Lower leg skin (tissue), 4 donors: ENCODE results near the gene VANGL2. TPM values are rescaled to one million over a fixed set of nuclear protein-coding genes. Genes with fewer than 3 reads are reported as not detected.

ENCODE experiments used
- DNase-seq, 2 donors: peaks; one replicate each; pipeline ENCODE4 v3.0.0-alpha.2; 2019; ENCODE audit warnings: low spot score in 2 of 2
- H3K4me3 ChIP-seq: fragments of 200-600 bp; sonication (generic); 2 replicates; pipeline ENCODE4 v1.5.1; 2017; ENCODE audit warnings: mild to moderate bottlenecking, low read depth; ENCODE audit not compliant: poor library complexity, severe bottlenecking
- POLR2A ChIP-seq, 2 donors: fragments of 450-650 bp; IDR thresholded peaks; one replicate each; pipeline ENCODE4 v1.6.1; 2016 to 2017; ENCODE audit warnings: antibody characterized with exemption in 2 of 2, mild to moderate bottlenecking in 1 of 2, moderate library complexity in 1 of 2
- WGBS, 2 donors: methylation state at CpG; one replicate each; pipeline ENCODE4 v1.1.5; 2018; 5-methylcytosine and 5-hydroxymethylcytosine counted together
- intact Hi-C: fragments of 100-400 bp; cut with DNase I; formaldehyde crosslinking; loops from one replicate; pipeline ENCODE4 v1.15.0; 2023; ENCODE audit warnings: low total_unique reads
- total RNA-seq, 4 donors: library from RNA; depleted of rRNA; stranded (reverse); fragments of >200 nt; gene quantifications; one replicate each; pipeline ENCODE4 v1.1.0, GENCODE V29; 2016
- TF ChIP-seq, protein P1 (sequence below), 3 donors: fragments of 450-650 bp; IDR thresholded peaks; one replicate each; pipeline ENCODE4 v1.5.1; 2016; ENCODE audit warnings: antibody characterized with exemption in 3 of 3, mild to moderate bottlenecking in 3 of 3, moderate library complexity in 2 of 3

Gene VANGL2
- total RNA-seq, 4 donors from 2014 or later, result 18.7 to 27.3 (median 24.4) TPM

DNA sequence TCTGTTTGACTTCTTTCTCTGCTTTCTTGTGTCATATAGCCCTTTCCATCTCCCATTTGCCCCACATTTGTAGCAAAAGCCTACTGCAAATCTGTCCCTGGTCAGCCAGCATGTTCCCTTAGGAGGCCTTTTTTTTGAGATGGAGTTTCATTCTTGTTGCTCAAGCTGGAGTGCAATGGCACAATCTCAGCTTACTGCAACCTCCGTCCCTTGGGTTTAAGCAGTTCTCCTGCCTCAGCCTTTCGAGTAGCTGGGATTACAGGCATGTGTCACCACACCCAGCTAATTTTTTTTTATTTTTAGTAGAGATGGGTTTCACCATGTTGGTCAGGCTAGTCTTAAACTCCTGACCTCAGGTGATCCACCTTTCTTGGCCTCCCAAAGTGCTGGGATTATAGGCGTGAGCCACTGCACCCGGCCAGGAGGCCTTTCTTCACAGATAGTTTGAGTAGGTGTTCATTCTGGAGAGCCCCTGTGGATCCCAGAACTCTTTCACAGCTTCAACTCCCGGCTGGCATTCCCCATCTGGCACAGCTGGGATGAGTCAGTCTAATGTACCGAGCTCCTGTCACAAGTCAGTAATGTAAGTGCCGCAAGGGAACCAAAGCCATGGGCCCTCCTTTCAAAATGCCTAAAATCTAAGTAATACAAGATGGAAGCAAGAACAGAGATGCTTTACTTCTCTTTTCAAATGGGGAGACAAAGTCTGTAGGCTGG lies 42.9 kb upstream of the VANGL2 start:
- TF ChIP-seq, protein P1, sequence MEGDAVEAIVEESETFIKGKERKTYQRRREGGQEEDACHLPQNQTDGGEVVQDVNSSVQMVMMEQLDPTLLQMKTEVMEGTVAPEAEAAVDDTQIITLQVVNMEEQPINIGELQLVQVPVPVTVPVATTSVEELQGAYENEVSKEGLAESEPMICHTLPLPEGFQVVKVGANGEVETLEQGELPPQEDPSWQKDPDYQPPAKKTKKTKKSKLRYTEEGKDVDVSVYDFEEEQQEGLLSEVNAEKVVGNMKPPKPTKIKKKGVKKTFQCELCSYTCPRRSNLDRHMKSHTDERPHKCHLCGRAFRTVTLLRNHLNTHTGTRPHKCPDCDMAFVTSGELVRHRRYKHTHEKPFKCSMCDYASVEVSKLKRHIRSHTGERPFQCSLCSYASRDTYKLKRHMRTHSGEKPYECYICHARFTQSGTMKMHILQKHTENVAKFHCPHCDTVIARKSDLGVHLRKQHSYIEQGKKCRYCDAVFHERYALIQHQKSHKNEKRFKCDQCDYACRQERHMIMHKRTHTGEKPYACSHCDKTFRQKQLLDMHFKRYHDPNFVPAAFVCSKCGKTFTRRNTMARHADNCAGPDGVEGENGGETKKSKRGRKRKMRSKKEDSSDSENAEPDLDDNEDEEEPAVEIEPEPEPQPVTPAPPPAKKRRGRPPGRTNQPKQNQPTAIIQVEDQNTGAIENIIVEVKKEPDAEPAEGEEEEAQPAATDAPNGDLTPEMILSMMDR (IDR thresholded peaks at IDR 0.05), result no peak
- TF ChIP-seq POLR2A (IDR thresholded peaks at IDR 0.05), result no peak
- intact Hi-C loops, result no loop called here
- DNase-seq, result peak in 1 of 2 donors; percentile 62
- no peak overlapping the region for H3K4me3 ChIP-seq
- 73 to 74% methylated on average over 7 of the region's 7 CpGs for WGBS, 2 donors

DNA sequence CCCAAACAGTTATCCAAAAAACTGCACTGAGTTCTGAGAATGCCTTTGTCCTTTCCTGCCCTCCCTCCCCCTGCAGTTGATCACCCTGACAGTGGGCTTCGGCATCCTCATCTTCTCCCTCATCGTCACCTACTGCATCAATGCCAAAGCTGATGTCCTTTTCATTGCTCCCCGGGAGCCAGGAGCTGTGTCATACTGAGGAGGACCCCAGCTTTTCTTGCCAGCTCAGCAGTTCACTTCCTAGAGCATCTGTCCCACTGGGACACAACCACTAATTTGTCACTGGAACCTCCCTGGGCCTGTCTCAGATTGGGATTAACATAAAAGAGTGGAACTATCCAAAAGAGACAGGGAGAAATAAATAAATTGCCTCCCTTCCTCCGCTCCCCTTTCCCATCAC lies 42.3 kb upstream of the VANGL2 start:
- TF ChIP-seq, protein P1 (IDR thresholded peaks at IDR 0.05), result no peak
- no peak for TF ChIP-seq POLR2A (IDR thresholded peaks at IDR 0.05)
- peak in 1 of 2 donors; percentile 70 for DNase-seq
- H3K4me3 ChIP-seq, result no peak overlapping the region
- WGBS, 2 donors, result 87 to 90% methylated on average over 4 of the region's 4 CpGs
- intact Hi-C loops, result no loop called here

DNA sequence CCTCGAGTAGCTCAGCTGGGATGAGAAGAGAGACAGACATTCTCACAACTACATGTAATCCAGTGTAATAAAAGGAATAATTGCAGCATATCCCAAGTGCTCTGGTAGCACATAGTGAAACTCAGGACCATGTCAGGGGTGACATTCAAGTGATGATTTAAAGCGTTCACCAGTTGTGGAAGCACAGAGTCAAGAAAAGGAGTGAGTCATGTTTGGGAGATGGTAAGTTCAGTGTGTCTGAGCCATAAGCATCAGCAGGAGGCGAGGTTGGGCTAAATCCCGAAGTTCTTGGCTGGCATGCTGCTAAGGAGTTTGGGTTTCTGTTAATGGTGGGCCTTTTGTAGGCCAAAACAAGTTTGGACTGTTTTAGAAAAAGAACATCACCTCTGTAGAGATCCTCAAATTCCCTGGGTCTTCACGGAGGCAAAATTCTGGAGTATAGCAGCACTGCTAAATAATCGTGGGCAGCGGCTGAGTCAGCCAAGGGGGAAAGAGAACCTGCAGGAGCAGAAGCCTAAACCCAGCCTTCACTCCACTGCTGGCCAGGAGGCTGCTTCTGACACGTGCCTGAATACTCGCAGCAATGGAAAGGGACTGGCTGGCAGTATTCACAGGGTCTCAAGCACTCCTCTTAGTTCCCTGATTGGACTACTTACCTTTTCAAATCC lies 40.7 kb upstream of the VANGL2 start:
- no peak for TF ChIP-seq POLR2A (IDR thresholded peaks at IDR 0.05)
- TF ChIP-seq, protein P1 (IDR thresholded peaks at IDR 0.05), result no peak
- intact Hi-C loops, result no loop called here
- WGBS, 2 donors, result 80 to 88% methylated on average over 9 of the region's 9 CpGs

DNA sequence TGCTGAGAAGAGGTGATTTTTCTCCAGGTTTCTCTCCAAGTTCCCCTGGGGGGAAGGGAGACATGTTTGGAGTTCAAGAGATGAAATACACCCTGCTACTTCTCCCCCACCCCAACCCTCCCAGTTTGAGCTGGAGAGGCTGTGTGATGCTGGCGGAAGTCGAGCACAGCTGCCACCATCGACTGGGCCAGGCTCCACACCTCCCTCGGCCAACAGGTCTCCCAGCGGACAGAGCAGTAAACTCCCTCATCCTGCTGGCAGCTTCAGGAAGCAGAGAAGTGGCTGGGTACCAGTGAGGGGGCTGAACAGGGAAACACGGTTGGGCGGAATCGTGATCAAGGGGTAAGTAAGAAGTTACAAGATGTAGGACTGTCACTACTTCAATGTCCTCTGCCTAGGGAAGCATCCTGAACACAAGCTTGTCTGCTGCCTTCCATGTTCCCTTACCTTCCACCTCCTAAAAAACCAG lies 40.1 kb upstream of the VANGL2 start:
- peak in 1 of 2 donors; percentile 56 for DNase-seq
- WGBS, 2 donors, result 79 to 85% methylated on average over 8 of the region's 8 CpGs
- no peak for TF ChIP-seq POLR2A (IDR thresholded peaks at IDR 0.05)
- TF ChIP-seq, protein P1 (IDR thresholded peaks at IDR 0.05), result no peak
- no peak overlapping the region for H3K4me3 ChIP-seq
- intact Hi-C loops, result no loop called here

More for the DNA sequence above, 40.7 kb upstream of the VANGL2 start:
- peak in 1 of 2 donors; percentile 39 for DNase-seq
- H3K4me3 ChIP-seq, result no peak overlapping the region

DNA sequence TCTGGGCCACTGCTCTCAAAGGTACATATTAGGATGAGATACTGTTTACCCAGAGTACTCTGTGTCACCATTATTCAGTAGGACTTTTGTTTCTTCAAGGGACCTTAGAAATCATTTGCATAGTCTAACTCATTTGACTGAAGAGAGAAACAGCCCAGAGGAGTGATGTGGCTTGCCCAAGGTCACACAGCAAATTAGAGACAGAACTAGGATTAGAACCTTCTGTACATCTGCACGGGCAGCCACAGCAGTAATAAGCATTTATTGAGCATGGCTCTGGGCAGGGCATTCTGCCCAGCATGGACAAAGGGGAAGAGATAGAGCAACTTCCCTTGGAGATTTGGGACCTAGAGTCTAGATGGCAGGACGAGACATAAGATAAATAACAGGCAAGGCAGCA lies 39.2 kb upstream of the VANGL2 start:
- no peak overlapping the region for H3K4me3 ChIP-seq
- intact Hi-C loops, result no loop called here
- WGBS, 2 donors, result 88 to 90% methylated on average over 2 of the region's 2 CpGs
- DNase-seq, result no peak
- TF ChIP-seq, protein P1 (IDR thresholded peaks at IDR 0.05), result no peak
- no peak for TF ChIP-seq POLR2A (IDR thresholded peaks at IDR 0.05)
